IMR-90 (cell line): ENCODE results near the gene ACP1. TPM values are rescaled to one million over a fixed set of nuclear protein-coding genes. Genes with fewer than 3 reads are reported as not detected.

Experiments used
- ATAC-seq: fragments of 200-7000 bp; cut with Tn5 transposase; 2 replicates; pipeline ENCODE4 v1.9.1; 2020; ENCODE audit warnings: low read depth, mild to moderate bottlenecking, moderate library complexity
- BruUV-seq: library from RNA; stranded (reverse); fragments of 400-500 nt; replicated peaks from 2 replicates; lab custom pipeline; 2021; lab: Mats Ljungman, UMichigan
- CTCF ChIA-PET: fragments of 300-600 bp; formaldehyde crosslinking; extraction: SDS; loops from one replicate; lab custom pipeline; 2021; ENCODE audit warnings: antibody characterized with exemption; lab: Yijun Ruan, JAX
- POLR2A ChIA-PET: fragments of 300-600 bp; sonication (Branson Sonifier 250); formaldehyde crosslinking; loops from one replicate; lab custom pipeline; 2022; ENCODE audit warnings: antibody characterized with exemption; ENCODE audit not compliant: unreplicated experiment; lab: Charles Lee
- DNase-seq: peaks from one replicate; pipeline ENCODE4 v3.0.0; 2013
- H2AFZ ChIP-seq: replicated peaks from 2 replicates; pipeline ENCODE3; 2013; ENCODE audit warnings: low read length, mild to moderate bottlenecking; ENCODE audit not compliant: poor library complexity
- H2AK5ac ChIP-seq: 2 replicates; pipeline ENCODE4 v1.6.1; 2013; ENCODE audit warnings: low read depth, low read length, inconsistent platforms
- H2AK9ac ChIP-seq: replicated peaks from 2 replicates; pipeline ENCODE3; 2013; ENCODE audit warnings: mild to moderate bottlenecking, low read depth, low read length, moderate library complexity; ENCODE audit not compliant: poor library complexity
- H2BK120ac ChIP-seq: 2 replicates; pipeline ENCODE4 v1.6.1; 2013; ENCODE audit warnings: low read depth, low read length, inconsistent platforms
- H2BK15ac ChIP-seq: 3 replicates; pipeline ENCODE4 v1.6.1; 2013; ENCODE audit warnings: low read depth, low read length, inconsistent platforms
- H2BK20ac ChIP-seq: 2 replicates; pipeline ENCODE4 v1.6.1; 2013; ENCODE audit warnings: low read depth, mild to moderate bottlenecking, inconsistent platforms, low read length, moderate library complexity
- H2BK5ac ChIP-seq: 2 replicates; pipeline ENCODE4 v1.6.1; 2013; ENCODE audit warnings: mild to moderate bottlenecking, low read depth, low read length, inconsistent platforms; ENCODE audit not compliant: poor library complexity, severe bottlenecking
- H3K14ac ChIP-seq: replicated peaks from 2 replicates; pipeline ENCODE4 v1.6.1; 2013; ENCODE audit warnings: low read depth, low read length, inconsistent platforms
- H3K18ac ChIP-seq: 2 replicates; pipeline ENCODE4 v1.6.1; 2013; ENCODE audit warnings: low read depth, low read length, control low read depth
- H3K23ac ChIP-seq: 2 replicates; pipeline ENCODE4 v1.6.1; 2013; ENCODE audit warnings: low read depth, low read length, inconsistent platforms
- H3K27ac ChIP-seq: 2 replicates; pipeline ENCODE4 v1.5.1; 2013; ENCODE audit warnings: mild to moderate bottlenecking, control low read depth, low read length; ENCODE audit not compliant: insufficient read depth
- H3K27me3 ChIP-seq: 2 replicates; pipeline ENCODE4 v1.6.1; 2013; ENCODE audit warnings: low read length; ENCODE audit not compliant: control insufficient read depth, insufficient read depth
- H3K36me3 ChIP-seq: 2 replicates; pipeline ENCODE4 v1.6.1; 2013; ENCODE audit warnings: low read length, mixed read lengths; ENCODE audit not compliant: control insufficient read depth, insufficient read depth
- H3K4ac ChIP-seq: 2 replicates; pipeline ENCODE4 v1.6.1; 2013; ENCODE audit warnings: low read depth, low read length, inconsistent platforms
- H3K4me1 ChIP-seq: 2 replicates; pipeline ENCODE4 v1.6.1; 2013; ENCODE audit warnings: low read length, mixed read lengths; ENCODE audit not compliant: control insufficient read depth, insufficient read depth
- H3K4me2 ChIP-seq: 2 replicates; pipeline ENCODE4 v1.6.1; 2013; ENCODE audit warnings: low read depth, mild to moderate bottlenecking, control low read depth, low read length, moderate library complexity
- H3K4me3 ChIP-seq: 2 replicates; pipeline ENCODE4 v1.5.1; 2013; ENCODE audit warnings: low read depth, mild to moderate bottlenecking, control low read depth, low read length, moderate library complexity; ENCODE audit not compliant: insufficient read depth
- H3K56ac ChIP-seq: 2 replicates; pipeline ENCODE4 v1.6.1; 2013; ENCODE audit warnings: low read length, inconsistent platforms; ENCODE audit not compliant: insufficient read depth; ENCODE audit errors: extremely low read depth
- H3K79me1 ChIP-seq, 2 experiments: 2 replicates each; pipeline ENCODE4 v1.6.1; 2013; ENCODE audit warnings: low read length in 2 of 2, inconsistent platforms in 1 of 2, low read depth in 1 of 2
- H3K9ac ChIP-seq: 2 replicates; pipeline ENCODE4 v1.6.1; 2013; ENCODE audit warnings: low read depth, low read length, control low read depth
- H3K9me1 ChIP-seq: 2 replicates; pipeline ENCODE4 v1.6.1; 2013; ENCODE audit warnings: low read length, inconsistent platforms; ENCODE audit not compliant: insufficient read depth
- H3K9me3 ChIP-seq: 2 replicates; pipeline ENCODE4 v1.6.1; 2013; ENCODE audit warnings: low read length; ENCODE audit not compliant: control insufficient read depth, insufficient read depth
- H4K20me1 ChIP-seq: 2 replicates; pipeline ENCODE4 v1.6.1; 2013; ENCODE audit warnings: low read length, inconsistent platforms; ENCODE audit not compliant: insufficient read depth
- H4K5ac ChIP-seq: 2 replicates; pipeline ENCODE4 v1.6.1; 2013; ENCODE audit warnings: mild to moderate bottlenecking, low read depth, low read length, control low read depth
- H4K8ac ChIP-seq, 2 experiments: 2 replicates each; pipeline ENCODE4 v1.6.1; 2013; ENCODE audit warnings: low read depth in 2 of 2, low read length in 2 of 2, control low read depth in 1 of 2, inconsistent platforms in 1 of 2
- H4K91ac ChIP-seq: 2 replicates; pipeline ENCODE4 v1.6.1; 2013; ENCODE audit warnings: low read depth, low read length, inconsistent platforms; ENCODE audit not compliant: insufficient read depth
- BHLHE40 ChIP-seq: fragments of 150-350 bp; IDR thresholded peaks from 2 replicates; pipeline ENCODE4 v1.6.1; 2016; ENCODE audit warnings: mild to moderate bottlenecking, low read depth, low read length
- CEBPB ChIP-seq: IDR thresholded peaks from 2 replicates; pipeline ENCODE4 v1.6.1; 2012; ENCODE audit warnings: low read depth, low read length, improper control_type of control experiment
- CHD1 ChIP-seq: IDR thresholded peaks from 2 replicates; pipeline ENCODE4 v1.6.1; 2012; ENCODE audit warnings: low read depth, low read length, improper control_type of control experiment
- ELK1 ChIP-seq: fragments of 150-350 bp; IDR thresholded peaks from 2 replicates; pipeline ENCODE4 v1.6.1; 2016; ENCODE audit warnings: low read depth, mild to moderate bottlenecking, low read length, moderate library complexity, borderline replicate concordance
- FOS ChIP-seq: fragments of 150-350 bp; IDR thresholded peaks from 2 replicates; pipeline ENCODE4 v1.6.1; 2016; ENCODE audit warnings: low read depth, low read length
- MAFK ChIP-seq: IDR thresholded peaks from 2 replicates; pipeline ENCODE4 v1.6.1; 2012; ENCODE audit warnings: low read depth, low read length, improper control_type of control experiment
- MAZ ChIP-seq: IDR thresholded peaks from 2 replicates; pipeline ENCODE4 v1.6.1; 2012; ENCODE audit warnings: low read depth, mild to moderate bottlenecking, low read length, improper control_type of control experiment, moderate library complexity, borderline replicate concordance
- MXI1 ChIP-seq: IDR thresholded peaks from 2 replicates; pipeline ENCODE4 v1.6.1; 2012; ENCODE audit warnings: low read depth, mild to moderate bottlenecking, low read length, moderate library complexity, borderline replicate concordance
- NFE2L2 ChIP-seq: fragments of 150-350 bp; IDR thresholded peaks from 2 replicates; pipeline ENCODE4 v1.6.1; 2016; ENCODE audit warnings: low read depth, mild to moderate bottlenecking, low read length
- POLR2A ChIP-seq: IDR thresholded peaks from 2 replicates; pipeline ENCODE4 v1.6.1; 2012; ENCODE audit warnings: mild to moderate bottlenecking, low read depth, low read length
- RAD21 ChIP-seq: IDR thresholded peaks from 2 replicates; pipeline ENCODE4 v1.6.1; 2012; ENCODE audit warnings: low read length, improper control_type of control experiment
- RCOR1 ChIP-seq: IDR thresholded peaks from 2 replicates; pipeline ENCODE4 v1.6.1; 2012; ENCODE audit warnings: mild to moderate bottlenecking, low read length, improper control_type of control experiment; ENCODE audit not compliant: insufficient replicate concordance
- RFX5 ChIP-seq: IDR thresholded peaks from 2 replicates; pipeline ENCODE4 v1.8.0; 2012; ENCODE audit warnings: low read depth, mild to moderate bottlenecking, low read length, moderate library complexity
- SMC3 ChIP-seq: fragments of 150-350 bp; IDR thresholded peaks from 2 replicates; pipeline ENCODE4 v1.6.1; 2016; ENCODE audit warnings: low read depth, mild to moderate bottlenecking, antibody characterized with exemption, low read length, moderate library complexity
- USF2 ChIP-seq: fragments of 150-350 bp; IDR thresholded peaks from 2 replicates; pipeline ENCODE4 v1.6.1; 2017; ENCODE audit warnings: mild to moderate bottlenecking, antibody characterized with exemption, low read length, low read depth
- WGBS, 2 experiments: methylation state at CpG; one replicate each; pipeline versions ENCODE4 v1.1.5 to v1.1.7; 2013; ENCODE audit warnings: missing lambda C conversion rate in 2 of 2; ENCODE audit not compliant: insufficient read length in 1 of 2; ENCODE audit errors: extremely low coverage in 2 of 2; 5-methylcytosine and 5-hydroxymethylcytosine counted together
- dilution Hi-C: fragments of 300-500 bp; cut with HindIII; formaldehyde crosslinking; loops from one replicate; pipeline ENCODE4 v1.14.3; 2018; ENCODE audit warnings: low sequenced_read_pairs; ENCODE audit not compliant: unreplicated experiment
- in situ Hi-C: fragments of 300-500 bp; cut with MboI; formaldehyde crosslinking; loops from 3 replicates; pipeline ENCODE4 v1.14.3; 2019; ENCODE audit warnings: low sequenced_read_pairs, inconsistent platforms, mixed read lengths
- intact Hi-C: fragments of 100-400 bp; cut with micrococcal nuclease; formaldehyde crosslinking; loops from 2 replicates; pipeline ENCODE4 v1.10.0; 2022
- polyA plus RNA-seq, 3 experiments: library from polyadenylated mRNA; depleted of rRNA; stranded (reverse); fragments of >200 nt; gene quantifications; 2 replicates each; pipeline ENCODE4 v1.2.3, GENCODE V29; 2012; ENCODE audit warnings: low replicate concordance in 1 of 3
- total RNA-seq: library from RNA; depleted of rRNA; stranded (reverse); fragments of >200 nt; gene quantifications from 2 replicates; pipeline ENCODE4 v1.2.3, GENCODE V29; 2012
- TF ChIP-seq, protein P1 (sequence below): conservative IDR thresholded peaks from 2 replicates; pipeline ENCODE4 v1.5.1; 2012; ENCODE audit warnings: mild to moderate bottlenecking, low read depth, low read length, improper control_type of control experiment

Gene ACP1
- total and polyA plus RNA-seq, 2 of the 4 experiments (the other 2 are of a cell fraction) = 85.7 to 104 TPM

GRCh38 chr2:286774-287392, 22.1 kb downstream of the ACP1 start:
- no peak overlapping the region for H2AK5ac ChIP-seq
- no peak overlapping the region for H2BK15ac ChIP-seq
- BruUV-seq = no TSS peak
- no peaks in the 10 kb centered on the region for H3K79me1 ChIP-seq
- H3K36me3 ChIP-seq = peaks cover under 1% of the 10 kb centered on the region; the same call in 1 of the 2 replicates
- no peak for ATAC-seq
- H3K4me3 ChIP-seq = no peak overlapping the region
- POLR2A ChIA-PET = no interaction called here
- no peak overlapping the region for H2AK9ac ChIP-seq
- dilution Hi-C loops = no loop called here
- no peak overlapping the region for H3K9ac ChIP-seq
- no peak overlapping the region for H3K23ac ChIP-seq
- H3K9me3 ChIP-seq = no peaks in the 10 kb centered on the region
- no peak overlapping the region for H4K5ac ChIP-seq
- H3K9me1 ChIP-seq = peaks cover 9% of the 10 kb centered on the region; the same call in 1 of the 2 replicates
- no peak overlapping the region for H2AFZ ChIP-seq
- no peak overlapping the region for H2BK120ac ChIP-seq
- H3K56ac ChIP-seq = no peak overlapping the region
- H4K91ac ChIP-seq = no peak overlapping the region
- H3K18ac ChIP-seq = no peak overlapping the region
- H3K4me2 ChIP-seq = no peak overlapping the region; the same call in 1 of the 2 replicates
- no peak overlapping the region for H3K14ac ChIP-seq
- H3K27me3 ChIP-seq = peaks cover 24% of the 10 kb centered on the region
- CTCF ChIA-PET = interaction anchor here (1.6 kb wide), 1 partner anchor 13 kb away, joined by 5 read pairs; no protein-coding TSS in a partner anchor
- no peak overlapping the region for H4K8ac ChIP-seq
- in situ Hi-C loops = no loop called here
- H3K4ac ChIP-seq = no peak overlapping the region
- intact Hi-C loops = no loop called here
- 75% methylated on average over 4 of the region's 20 CpGs; no CpG with 5 or more reads in 1 of the 2 experiments for WGBS, 2 experiments
- no peaks in the 10 kb centered on the region for H4K20me1 ChIP-seq
- H3K27ac ChIP-seq = no peak overlapping the region
- TF ChIP-seq POLR2A (no peak), MAFK (no peak), SMC3 (no peak), MXI1 (no peak), FOS (no peak), USF2 (no peak), RCOR1 (no peak), NFE2L2 (no peak), MAZ (no peak), CEBPB (no peak), ELK1 (no peak), BHLHE40 (no peak), CHD1 (no peak), RAD21 (no peak), RFX5 (no peak)
- TF ChIP-seq, protein P1, sequence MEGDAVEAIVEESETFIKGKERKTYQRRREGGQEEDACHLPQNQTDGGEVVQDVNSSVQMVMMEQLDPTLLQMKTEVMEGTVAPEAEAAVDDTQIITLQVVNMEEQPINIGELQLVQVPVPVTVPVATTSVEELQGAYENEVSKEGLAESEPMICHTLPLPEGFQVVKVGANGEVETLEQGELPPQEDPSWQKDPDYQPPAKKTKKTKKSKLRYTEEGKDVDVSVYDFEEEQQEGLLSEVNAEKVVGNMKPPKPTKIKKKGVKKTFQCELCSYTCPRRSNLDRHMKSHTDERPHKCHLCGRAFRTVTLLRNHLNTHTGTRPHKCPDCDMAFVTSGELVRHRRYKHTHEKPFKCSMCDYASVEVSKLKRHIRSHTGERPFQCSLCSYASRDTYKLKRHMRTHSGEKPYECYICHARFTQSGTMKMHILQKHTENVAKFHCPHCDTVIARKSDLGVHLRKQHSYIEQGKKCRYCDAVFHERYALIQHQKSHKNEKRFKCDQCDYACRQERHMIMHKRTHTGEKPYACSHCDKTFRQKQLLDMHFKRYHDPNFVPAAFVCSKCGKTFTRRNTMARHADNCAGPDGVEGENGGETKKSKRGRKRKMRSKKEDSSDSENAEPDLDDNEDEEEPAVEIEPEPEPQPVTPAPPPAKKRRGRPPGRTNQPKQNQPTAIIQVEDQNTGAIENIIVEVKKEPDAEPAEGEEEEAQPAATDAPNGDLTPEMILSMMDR = no peak
- H3K4me1 ChIP-seq = peaks cover 11% of the 10 kb centered on the region
- no peak overlapping the region for H2BK20ac ChIP-seq
- H2BK5ac ChIP-seq = no peak overlapping the region
- DNase-seq = no peak
